Spleen (tissue), 7 donors: Measurements from ENCODE around the gene ANOS1.

Source experiments
- CTCF ChIP-seq, 11 experiments: fragments of 200-600 bp in 7 of 11; fragments of 450-650 bp in 4 of 11; sonication (generic) in 4 of 11; IDR thresholded peaks in 8 of 11; conservative IDR thresholded peaks in 3 of 11; 1 replicate in 7 of 11; 2 replicates in 4 of 11; pipeline versions ENCODE4 v1.4.0 to v1.8.0; 2016 to 2021; ENCODE audit warnings: antibody characterized with exemption in 11 of 11, inconsistent platforms in 4 of 11, mild to moderate bottlenecking in 1 of 11
- POLR2A ChIP-seq, 3 donors: fragments of 450-650 bp; IDR thresholded peaks; one replicate each; pipeline ENCODE4 v1.5.1; 2017; ENCODE audit warnings: antibody characterized with exemption in 3 of 3, mild to moderate bottlenecking in 1 of 3
- POLR2AphosphoS5 ChIP-seq, 3 donors: sonication (generic); formaldehyde crosslinking; IDR thresholded peaks; one replicate each; pipeline ENCODE4 v1.5.1; 2017; ENCODE audit warnings: antibody characterized with exemption in 3 of 3
- donor health status: DM: no; HTN: no; CAD: no; lungs with moderate emphysema.
- donor health status: DM: no; HTN: no; CAD: no.
- donor health status: DM: no; HTN: no; CAD: no.

- no peak for TF ChIP-seq POLR2AphosphoS5 (IDR thresholded peaks at IDR 0.05)
- no peak for TF ChIP-seq POLR2A (IDR thresholded peaks at IDR 0.05)
- TF ChIP-seq CTCF (IDR thresholded peaks at IDR 0.05 in 8 of 11, conservative IDR thresholded peaks at IDR 0.05 in 3 of 11) = no peak
These were observed 2.9 kb downstream of the ANOS1 start for GRCh38 chrX:8728932-8729535.
